CD4-positive, alpha-beta T cell treated with Interleukin-6 at 100 ng/mL for 8 hours (primary cell): Measurements from ENCODE around the gene NFIA.

ENCODE experiments used
- DNase-seq: peaks from one replicate; pipeline ENCODE4 v3.0.0-alpha.2; 2020; ENCODE audit warnings: mixed read lengths, low spot score

NFIA gene

DNA sequence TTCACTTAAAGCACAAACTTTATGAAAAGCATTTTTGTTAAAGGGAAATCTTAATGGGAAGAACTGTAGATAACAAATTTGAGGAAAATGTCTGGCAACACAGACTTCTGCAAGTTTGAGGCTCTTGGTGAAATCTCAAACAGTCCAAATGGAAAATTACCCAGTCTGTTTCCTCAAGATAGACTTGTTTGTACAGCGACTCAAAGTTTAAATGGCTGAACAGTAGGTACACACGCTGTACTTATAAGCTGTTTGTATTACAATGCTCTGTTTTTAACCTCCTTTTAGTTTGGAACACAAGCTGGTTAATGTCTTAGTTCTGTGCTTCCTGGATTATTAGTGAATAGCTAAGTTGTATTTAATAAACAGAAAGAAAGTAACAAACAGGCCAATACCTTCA, 217.1 kb downstream of the NFIA start:
- DNase-seq, result no peak

DNA sequence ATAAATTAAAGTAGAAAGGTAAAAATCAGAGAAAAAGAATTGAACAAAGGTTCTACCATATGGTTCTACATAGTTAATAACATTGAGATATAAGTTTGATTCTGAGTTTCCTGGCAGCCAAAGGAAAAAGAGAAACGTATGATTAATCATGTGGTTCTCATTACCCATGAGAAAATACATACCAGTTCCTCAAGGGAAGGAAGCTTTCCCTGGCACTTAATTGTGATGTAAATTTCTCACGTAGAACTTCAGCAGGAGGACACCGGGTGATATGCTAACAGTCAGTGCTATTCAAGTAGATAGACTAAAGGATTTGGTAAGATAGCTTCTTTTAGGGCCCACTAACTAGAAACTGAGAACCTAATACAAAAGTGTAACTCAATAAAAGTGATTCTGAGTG, 218.5 kb downstream of the NFIA start:
- DNase-seq, result no peak

DNA sequence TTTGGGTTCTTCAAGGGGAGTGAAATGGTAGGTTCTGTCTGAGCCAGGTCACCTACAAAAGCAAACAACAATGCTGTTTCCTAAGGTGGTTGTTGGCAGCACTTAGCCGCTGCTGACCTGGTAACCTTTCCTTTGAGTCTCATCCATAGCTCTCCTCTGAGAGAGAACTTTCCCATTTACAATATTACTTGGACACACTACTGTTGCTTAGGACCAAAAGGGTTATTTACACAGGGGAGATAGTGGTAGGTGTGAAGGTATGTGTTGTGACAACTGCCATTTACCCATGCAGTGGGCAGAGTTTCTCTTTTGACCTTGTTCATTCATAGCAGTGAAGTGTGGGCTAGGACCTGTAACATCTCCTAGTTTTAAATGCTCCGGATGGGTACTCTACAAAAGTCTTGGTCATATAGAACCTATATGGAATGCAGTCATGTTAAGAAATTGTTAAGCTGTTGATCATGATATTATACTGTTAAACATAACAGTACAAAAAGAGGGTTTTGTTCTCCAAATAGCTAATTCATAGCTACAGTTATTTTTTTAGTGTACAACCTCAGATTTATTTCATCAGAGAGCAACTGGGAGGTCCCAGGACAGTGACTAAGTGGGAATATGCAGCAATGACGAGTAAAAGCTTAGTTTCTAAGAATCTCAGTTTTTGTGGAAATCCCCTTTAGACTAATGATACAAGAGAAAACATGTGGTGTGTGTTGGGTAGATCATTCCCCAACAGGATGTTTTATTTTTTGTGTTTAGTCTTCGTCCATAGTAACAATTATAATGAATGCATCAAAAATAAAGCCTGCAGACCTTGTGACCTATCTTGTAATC, 219.7 kb downstream of the NFIA start:
- DNase-seq, result no peak

GRCh38 chr1:61307422-61308142, 225.2 kb downstream of the NFIA start:
- no peak for DNase-seq

- no peak for DNase-seq
These were observed 227.7 kb downstream of the NFIA start for GRCh38 chr1:61310057-61310456.

- no peak for DNase-seq
These were observed 228.2 kb downstream of the NFIA start for GRCh38 chr1:61310538-61310937.

DNA sequence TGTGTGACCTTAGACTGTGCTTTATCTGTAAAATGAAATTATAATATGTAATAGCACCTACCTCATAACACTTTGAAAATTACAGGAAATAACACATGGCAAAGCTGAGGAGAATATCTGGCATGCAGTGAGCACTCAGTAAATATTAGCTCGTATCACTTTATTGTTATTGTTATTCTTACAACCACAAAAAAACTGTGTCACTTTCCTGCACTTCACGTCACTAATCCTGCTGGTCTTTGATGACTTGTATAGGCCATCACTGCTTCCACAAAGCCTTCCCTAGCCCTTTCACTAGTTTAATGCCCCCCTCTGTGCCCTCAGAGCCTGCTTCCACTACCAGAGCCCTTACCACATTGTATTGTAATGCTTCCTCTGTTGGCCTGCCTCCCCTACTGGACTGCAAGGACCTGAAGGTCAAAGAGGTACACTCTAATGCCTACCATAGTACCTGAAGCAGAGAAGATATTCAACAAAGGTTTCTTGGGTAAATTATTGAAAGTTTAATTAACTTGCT, 231.6 kb downstream of the NFIA start:
- DNase-seq, result no peak

GRCh38 chr1:61315011-61315410, 232.7 kb downstream of the NFIA start:
- DNase-seq, result no peak

- DNase-seq, result no peak
These were observed 234.1 kb downstream of the NFIA start for GRCh38 chr1:61316493-61316892.

DNA sequence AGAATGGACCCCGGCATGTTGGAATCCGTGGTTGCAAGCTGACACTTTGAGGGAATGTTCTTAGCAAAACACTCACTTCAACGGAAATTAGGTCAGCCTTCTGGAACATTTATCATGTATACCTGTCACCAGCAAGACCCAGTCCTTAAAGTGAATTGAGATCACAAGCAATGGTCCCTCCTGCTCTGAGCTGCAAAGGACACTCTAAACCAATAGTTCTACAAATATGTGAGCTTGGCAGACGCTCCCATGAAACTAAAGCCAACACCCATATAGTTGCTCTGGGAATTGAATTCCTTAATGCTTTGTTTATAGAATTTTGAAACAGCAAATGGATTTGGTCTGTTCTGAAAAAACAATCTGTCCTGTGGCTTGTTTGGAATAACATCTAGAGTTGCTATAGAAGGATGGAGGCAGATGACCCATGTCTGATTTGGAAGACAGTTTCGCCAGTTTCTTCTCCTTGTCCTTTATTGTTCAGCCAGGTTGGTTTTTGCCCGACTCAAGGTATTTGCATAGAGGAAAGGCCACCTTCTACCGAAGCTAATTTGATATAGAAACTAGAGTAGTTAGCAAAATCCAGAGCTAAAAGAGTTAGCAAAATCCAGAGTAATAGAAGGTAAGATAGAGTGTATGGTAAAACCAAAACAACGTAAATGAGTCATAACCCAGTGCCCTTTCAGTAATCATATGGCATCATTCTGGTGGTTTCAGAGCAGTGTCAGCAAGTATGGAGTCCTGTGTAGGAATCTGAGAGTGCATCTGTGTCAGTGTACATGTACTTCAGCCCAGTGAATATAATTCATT, 236.2 kb downstream of the NFIA start:
- DNase-seq, result no peak

- no peak for DNase-seq
These were observed 238.2 kb downstream of the NFIA start for GRCh38 chr1:61320575-61320974.

DNA sequence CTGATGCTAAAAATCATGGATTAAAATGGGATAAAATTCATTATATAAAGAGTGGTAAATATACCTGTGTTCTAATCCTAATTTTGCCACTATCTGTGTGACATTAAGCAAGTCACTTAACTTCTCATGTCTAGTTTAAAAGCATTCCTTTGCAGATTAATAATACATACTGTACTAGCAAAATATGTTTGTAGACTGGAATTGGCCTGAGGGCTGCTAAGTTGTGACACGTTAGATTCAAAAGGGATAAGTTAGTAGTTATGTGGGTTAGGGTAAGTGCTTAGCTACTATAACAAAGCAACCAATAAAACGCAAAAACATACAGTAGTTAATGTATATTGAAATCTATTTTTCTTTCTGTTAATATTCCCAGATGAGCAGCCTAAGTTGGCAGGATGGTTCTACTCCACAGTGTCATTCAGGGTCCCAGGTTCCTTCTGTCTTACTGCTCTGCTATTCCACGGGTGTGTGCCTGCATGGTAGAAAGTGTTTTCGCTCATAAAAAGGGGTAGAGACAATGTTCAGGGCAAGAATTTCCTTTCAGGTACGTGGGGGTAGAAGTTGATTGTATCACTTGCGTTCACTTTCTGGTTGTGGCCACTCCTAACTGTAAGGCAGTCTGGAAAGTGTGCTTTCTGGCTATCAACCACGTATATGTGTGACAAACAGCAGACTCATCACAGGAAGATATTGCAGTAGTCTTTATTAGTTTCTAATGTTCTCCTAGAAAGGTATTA, 239.8 kb downstream of the NFIA start:
- DNase-seq, result no peak

DNA sequence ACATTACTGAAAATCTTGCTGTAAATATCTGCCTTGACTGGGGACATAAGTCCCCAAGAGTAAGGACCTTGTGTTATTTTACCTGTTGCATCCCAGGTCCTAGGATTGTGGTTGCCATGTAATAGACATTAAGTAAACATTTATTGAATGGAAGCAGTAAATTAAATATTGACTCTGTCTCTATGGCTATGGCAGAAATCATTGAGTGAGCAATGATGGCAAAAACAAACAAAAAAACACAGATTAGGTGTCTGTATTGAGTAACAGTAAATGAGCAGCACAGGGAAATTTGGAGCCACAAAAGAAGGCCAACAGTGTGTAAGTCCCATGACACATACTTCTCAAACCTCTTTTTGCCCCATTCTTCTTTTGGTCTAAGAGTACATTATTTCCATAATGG, 240.4 kb downstream of the NFIA start:
- DNase-seq, result no peak

DNA sequence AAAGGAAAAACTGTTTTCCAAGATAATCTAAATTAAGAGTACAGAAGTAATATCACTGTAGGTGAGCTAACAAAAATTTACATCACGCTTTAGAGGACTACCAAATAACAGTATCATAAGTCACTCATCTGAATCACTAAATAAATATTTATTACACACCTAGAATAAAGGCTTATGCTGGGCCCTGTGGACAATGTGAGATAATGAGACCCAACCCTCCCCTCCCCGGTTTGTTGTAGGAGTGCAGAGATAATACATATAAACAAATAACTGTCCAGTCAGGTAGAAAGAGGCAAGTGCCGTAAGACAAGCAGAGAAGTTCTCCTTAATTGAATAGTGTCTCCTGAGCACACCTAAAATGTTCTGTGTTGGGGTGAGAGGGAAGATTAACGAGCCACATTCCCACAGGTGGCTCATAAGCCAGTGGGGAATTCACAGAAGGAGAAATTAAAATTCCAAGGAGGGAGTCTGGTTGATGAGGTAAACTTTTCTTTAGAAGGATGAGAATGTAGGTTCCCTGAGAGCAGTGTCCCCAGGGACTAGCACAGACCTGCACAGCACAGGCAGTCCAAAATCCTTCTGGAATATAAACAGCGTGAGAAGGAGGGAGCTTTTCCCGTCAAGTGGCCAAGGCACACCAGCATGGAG, 241.4 kb downstream of the NFIA start:
- DNase-seq, result no peak

DNA sequence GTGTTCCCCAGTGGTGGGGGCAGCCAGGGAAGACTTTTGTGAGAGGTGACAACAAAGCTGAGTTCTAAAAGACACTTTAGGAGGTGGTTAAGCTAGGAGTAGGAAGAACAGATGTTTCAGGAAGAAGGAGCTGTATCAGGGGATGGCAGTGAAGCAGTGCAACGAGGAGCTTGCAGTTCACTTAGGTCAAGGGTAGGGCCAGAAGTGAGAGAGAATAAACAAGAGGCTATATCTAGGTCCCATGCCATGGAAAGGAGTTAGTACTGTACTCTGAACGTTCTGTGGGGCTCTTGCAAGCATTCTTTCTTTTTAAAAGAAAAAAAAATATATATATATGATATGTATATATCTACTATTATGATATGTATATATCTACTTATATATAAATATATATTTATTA, 244.4 kb downstream of the NFIA start:
- no peak for DNase-seq

GRCh38 chr1:61327436-61327835, 245.1 kb downstream of the NFIA start:
- DNase-seq, result no peak

GRCh38 chr1:61329556-61329955, 247.2 kb downstream of the NFIA start:
- no peak for DNase-seq

GRCh38 chr1:61330018-61330417, 247.7 kb downstream of the NFIA start:
- DNase-seq, result no peak

DNA sequence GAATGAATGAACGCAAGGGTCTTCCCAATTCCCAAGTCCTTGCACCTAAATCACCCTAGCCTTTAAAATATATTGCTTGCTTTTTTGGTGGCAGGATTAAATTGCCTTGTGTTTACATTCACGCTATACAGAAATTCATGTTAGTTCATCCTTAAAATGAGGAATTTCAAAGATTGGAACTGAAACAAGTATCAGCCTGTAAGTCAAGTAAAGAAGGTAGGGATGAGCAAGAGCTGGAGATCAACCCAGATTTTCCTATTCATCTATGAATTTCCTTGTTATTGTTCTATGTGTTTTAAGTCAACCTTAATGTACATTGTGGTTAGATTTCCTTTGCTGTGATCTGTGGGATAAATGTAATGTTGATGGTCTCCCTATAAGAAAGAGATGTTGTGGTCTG, 248.2 kb downstream of the NFIA start:
- no peak for DNase-seq

GRCh38 chr1:61332196-61332753, 249.9 kb downstream of the NFIA start:
- DNase-seq, result no peak

GRCh38 chr1:61332796-61333195, 250.4 kb downstream of the NFIA start:
- no peak for DNase-seq
